NCI-H2196 treated with DMSO at 0.1 percent for 48 hours (cell line): ENCODE data around the gene SHB.
"Not testable (repeated sequence)": the region's sequence is repeated elsewhere in the genome, so short reads cannot be mapped to it uniquely, and the experiment has no call there.

ENCODE experiments used
- DNase-seq: peaks from one replicate; lab custom pipeline; 2025; ENCODE audit not compliant: unreplicated experiment; lab: John Stamatoyannopoulos, UW

SHB gene

GRCh38 chr9:37972351-37972848, 96.6 kb downstream of the SHB start:
- DNase-seq, result no peak

- DNase-seq, result no peak
These were observed 97.3 kb downstream of the SHB start for GRCh38 chr9:37971691-37972090.

- no peak for DNase-seq
These were observed 97.9 kb downstream of the SHB start for GRCh38 chr9:37971108-37971459.

GRCh38 chr9:37970301-37971107, 98.5 kb downstream of the SHB start:
- no peak for DNase-seq

- no peak for DNase-seq
These were observed 99.3 kb downstream of the SHB start for GRCh38 chr9:37969558-37970300.

GRCh38 chr9:37969130-37969529, 99.9 kb downstream of the SHB start:
- no peak for DNase-seq

- no peak for DNase-seq
These were observed 100.8 kb downstream of the SHB start for GRCh38 chr9:37968228-37968701.

- no peak for DNase-seq
These were observed 101.3 kb downstream of the SHB start for GRCh38 chr9:37967761-37968080.

GRCh38 chr9:37967014-37967760, 101.8 kb downstream of the SHB start:
- no peak for DNase-seq

- no peak for DNase-seq
These were observed 102.5 kb downstream of the SHB start for GRCh38 chr9:37966412-37967013.

- DNase-seq, result not testable (repeated sequence)
These were observed 103.2 kb downstream of the SHB start for GRCh38 chr9:37965676-37966345.

GRCh38 chr9:37965116-37965515, 103.9 kb downstream of the SHB start:
- no peak for DNase-seq

GRCh38 chr9:37964740-37965081, 104.3 kb downstream of the SHB start:
- DNase-seq, result no peak

- DNase-seq, result peak; percentile 88
These were observed 104.9 kb downstream of the SHB start for GRCh38 chr9:37963936-37964739.

GRCh38 chr9:37961351-37961750, 107.7 kb downstream of the SHB start:
- no peak for DNase-seq

GRCh38 chr9:37960631-37961030, 108.4 kb downstream of the SHB start:
- no peak for DNase-seq

GRCh38 chr9:37959976-37960375, 109.1 kb downstream of the SHB start:
- DNase-seq, result no peak

GRCh38 chr9:37958154-37958553, 110.9 kb downstream of the SHB start:
- DNase-seq, result no peak

GRCh38 chr9:37957664-37957953, 111.4 kb downstream of the SHB start:
- DNase-seq, result no peak
